ENCODE measurements around the gene RPH3AL. TPM values are rescaled to one million over a fixed set of nuclear protein-coding genes. Genes with fewer than 3 reads are reported as not detected.

Gene RPH3AL
- total and polyA plus RNA-seq, 2 donors from 2014 or later: 18.1 to 55.9 TPM

DNA sequence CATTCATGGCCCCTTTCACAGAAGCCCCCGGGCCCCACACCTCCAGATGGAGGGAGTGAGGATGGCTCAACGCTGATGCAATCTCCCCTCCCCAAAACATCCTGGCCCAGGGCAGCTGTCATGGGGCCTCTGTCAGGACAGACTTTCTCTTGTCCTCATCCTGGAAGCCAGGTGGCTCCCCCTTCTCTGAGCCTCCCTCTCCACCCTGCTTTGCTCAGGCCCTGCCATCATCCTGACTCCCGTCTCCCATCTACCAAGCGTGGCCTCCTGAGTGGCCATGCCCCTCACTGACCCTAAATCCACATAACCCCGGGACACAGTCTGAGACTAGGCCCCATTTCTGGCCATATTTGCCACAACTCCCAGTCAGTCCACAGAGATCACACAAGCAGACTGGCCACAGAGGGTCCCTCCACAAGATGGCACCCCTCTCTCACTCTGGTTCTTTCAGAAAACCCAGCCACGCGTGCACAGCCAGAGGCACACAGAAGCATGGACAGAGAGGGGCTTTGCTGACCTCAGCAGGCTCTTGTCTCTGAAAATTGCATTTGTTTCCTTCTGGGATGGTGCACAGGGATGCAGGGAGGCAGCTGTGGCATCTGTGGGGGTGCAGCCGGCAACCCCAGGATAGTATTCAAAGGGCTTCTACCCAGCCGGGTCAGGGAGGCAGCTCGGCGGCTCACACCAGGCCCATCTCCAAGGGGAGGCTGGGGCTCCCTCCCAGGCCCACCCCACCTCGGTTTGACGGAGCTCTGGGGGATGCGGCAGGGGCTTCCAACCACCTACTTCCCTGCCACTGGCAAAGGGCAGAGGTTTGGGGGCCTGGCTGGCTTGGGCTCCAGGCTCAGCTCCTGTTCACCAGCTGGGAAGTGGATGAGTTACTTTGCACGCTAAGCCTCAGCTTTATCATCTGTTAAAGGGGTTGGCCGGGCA, 188.0 kb downstream of the RPH3AL start:
- FAIRE-seq (no peak), DNase-seq (peak in 4 of 5 donors; percentile 83 to 90 (median 86))
- Histone ChIP-seq H3K27ac (ENCODE audit: low read depth in 2 of 2, low read length in 2 of 2) (peak overlapping the region in 1 of 2 donors; percentile 17), H3K9me3 (ENCODE audit: control insufficient read depth in 2 of 3, insufficient read depth in 1 of 3, low read length in 3 of 3) (no peaks in the 10 kb centered on the region), H3K27me3 (ENCODE audit: control insufficient read depth, insufficient read depth, low read length) (no peaks in the 10 kb centered on the region), H3K4me1 (ENCODE audit: control insufficient read depth in 2 of 3, insufficient read depth in 2 of 3, low read depth in 1 of 3, low read length in 3 of 3) (no peaks in the 10 kb centered on the region), H3K4me3 (ENCODE audit: low read length in 3 of 3) (no peak overlapping the region), H3K9ac (ENCODE audit: low read length in 3 of 3) (no peak overlapping the region), H3K36me3 (ENCODE audit: control insufficient read depth in 2 of 3, insufficient read depth in 3 of 3, low read length in 3 of 3) (peaks cover 0 to 2% (median 0%) of the 10 kb centered on the region in 3 donors)
- TF ChIP-seq, protein P1, sequence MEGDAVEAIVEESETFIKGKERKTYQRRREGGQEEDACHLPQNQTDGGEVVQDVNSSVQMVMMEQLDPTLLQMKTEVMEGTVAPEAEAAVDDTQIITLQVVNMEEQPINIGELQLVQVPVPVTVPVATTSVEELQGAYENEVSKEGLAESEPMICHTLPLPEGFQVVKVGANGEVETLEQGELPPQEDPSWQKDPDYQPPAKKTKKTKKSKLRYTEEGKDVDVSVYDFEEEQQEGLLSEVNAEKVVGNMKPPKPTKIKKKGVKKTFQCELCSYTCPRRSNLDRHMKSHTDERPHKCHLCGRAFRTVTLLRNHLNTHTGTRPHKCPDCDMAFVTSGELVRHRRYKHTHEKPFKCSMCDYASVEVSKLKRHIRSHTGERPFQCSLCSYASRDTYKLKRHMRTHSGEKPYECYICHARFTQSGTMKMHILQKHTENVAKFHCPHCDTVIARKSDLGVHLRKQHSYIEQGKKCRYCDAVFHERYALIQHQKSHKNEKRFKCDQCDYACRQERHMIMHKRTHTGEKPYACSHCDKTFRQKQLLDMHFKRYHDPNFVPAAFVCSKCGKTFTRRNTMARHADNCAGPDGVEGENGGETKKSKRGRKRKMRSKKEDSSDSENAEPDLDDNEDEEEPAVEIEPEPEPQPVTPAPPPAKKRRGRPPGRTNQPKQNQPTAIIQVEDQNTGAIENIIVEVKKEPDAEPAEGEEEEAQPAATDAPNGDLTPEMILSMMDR (IDR thresholded peaks at IDR 0.05; ENCODE audit: borderline replicate concordance, extremely low read depth, insufficient read depth): peak; percentile 65
- intact Hi-C loops (cut with DNase I): no loop called here

- DNase-seq: no peak
- Histone ChIP-seq H3K4me3 (ENCODE audit: low read length in 3 of 3) (no peak overlapping the region), H3K9me3 (ENCODE audit: control insufficient read depth in 2 of 3, insufficient read depth in 1 of 3, low read length in 3 of 3) (no peaks in the 10 kb centered on the region), H3K27ac (ENCODE audit: low read depth in 2 of 2, low read length in 2 of 2) (no peak overlapping the region), H3K9ac (ENCODE audit: low read length in 3 of 3) (no peak overlapping the region), H3K36me3 (ENCODE audit: control insufficient read depth in 2 of 3, insufficient read depth in 3 of 3, low read length in 3 of 3) (peaks cover 0 to 2% (median 0%) of the 10 kb centered on the region in 3 donors), H3K27me3 (ENCODE audit: control insufficient read depth, insufficient read depth, low read length) (no peaks in the 10 kb centered on the region), H3K4me1 (ENCODE audit: control insufficient read depth in 2 of 3, insufficient read depth in 2 of 3, low read depth in 1 of 3, low read length in 3 of 3) (no peaks in the 10 kb centered on the region)
- TF ChIP-seq, protein P1 (IDR thresholded peaks at IDR 0.05; ENCODE audit: borderline replicate concordance, extremely low read depth, insufficient read depth): no peak
- intact Hi-C loops (cut with DNase I): no loop called here
- no peak for FAIRE-seq
These were observed 189.0 kb downstream of the RPH3AL start for GRCh38 chr17:163514-164098.

DNA sequence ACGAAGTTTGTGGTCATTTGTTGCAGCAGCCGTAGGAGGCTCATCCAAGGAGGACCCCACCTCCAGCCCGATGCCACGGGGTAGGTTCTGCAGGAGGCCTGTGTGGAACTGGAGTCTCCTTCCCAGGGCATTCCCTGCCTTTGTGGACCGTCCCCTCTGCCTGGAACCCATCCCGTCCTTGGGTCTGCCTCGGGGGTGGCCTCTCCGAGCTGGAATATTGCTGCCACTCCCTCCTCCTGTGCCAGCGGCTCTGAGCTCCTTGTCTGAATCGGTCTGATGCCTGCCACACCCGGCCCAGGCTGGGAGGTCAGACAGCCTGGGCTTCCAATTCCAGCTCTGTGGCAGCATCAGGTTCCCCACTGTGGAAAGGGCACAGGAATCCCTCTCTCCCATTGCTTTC, 189.9 kb downstream of the RPH3AL start:
- Histone ChIP-seq H3K9me3 (ENCODE audit: control insufficient read depth in 2 of 3, insufficient read depth in 1 of 3, low read length in 3 of 3) (no peaks in the 10 kb centered on the region), H3K36me3 (ENCODE audit: control insufficient read depth in 2 of 3, insufficient read depth in 3 of 3, low read length in 3 of 3) (peaks cover 0 to 2% (median 0%) of the 10 kb centered on the region in 3 donors), H3K9ac (ENCODE audit: low read length in 3 of 3) (no peak overlapping the region), H3K4me1 (ENCODE audit: control insufficient read depth in 2 of 3, insufficient read depth in 2 of 3, low read depth in 1 of 3, low read length in 3 of 3) (no peaks in the 10 kb centered on the region), H3K27me3 (ENCODE audit: control insufficient read depth, insufficient read depth, low read length) (no peaks in the 10 kb centered on the region), H3K4me3 (ENCODE audit: low read length in 3 of 3) (no peak overlapping the region), H3K27ac (ENCODE audit: low read depth in 2 of 2, low read length in 2 of 2) (no peak overlapping the region)
- intact Hi-C loops (cut with DNase I): no loop called here
- TF ChIP-seq, protein P1 (IDR thresholded peaks at IDR 0.05; ENCODE audit: borderline replicate concordance, extremely low read depth, insufficient read depth): no peak
- no peak for DNase-seq
- FAIRE-seq: no peak

Other genes with a start within 250 kb of the RPH3AL start
- not detected for gene SCGB1C2, start 215.2 kb downstream of the RPH3AL start, total RNA-seq
- gene SCGB1C2, start 215.2 kb downstream of the RPH3AL start, polyA plus RNA-seq (ENCODE audit: insufficient read depth, low read depth, low replicate concordance): not detected
- gene DOC2B, start 171.2 kb downstream of the RPH3AL start, total RNA-seq: 21.6 TPM
- 4.2 TPM for gene DOC2B, start 171.2 kb downstream of the RPH3AL start, polyA plus RNA-seq (ENCODE audit: insufficient read depth, low read depth, low replicate concordance)
- 13.5 TPM for gene RFLNB, start 93.1 kb upstream of the RPH3AL start, total RNA-seq
- gene RFLNB, start 93.1 kb upstream of the RPH3AL start, polyA plus RNA-seq (ENCODE audit: insufficient read depth, low read depth, low replicate concordance): 7.9 TPM